ENCODE results near the gene DARS2.
A peak's percentile ranks its signal among the peaks of the same experiment; 100 is the strongest.

DARS2 gene

DNA sequence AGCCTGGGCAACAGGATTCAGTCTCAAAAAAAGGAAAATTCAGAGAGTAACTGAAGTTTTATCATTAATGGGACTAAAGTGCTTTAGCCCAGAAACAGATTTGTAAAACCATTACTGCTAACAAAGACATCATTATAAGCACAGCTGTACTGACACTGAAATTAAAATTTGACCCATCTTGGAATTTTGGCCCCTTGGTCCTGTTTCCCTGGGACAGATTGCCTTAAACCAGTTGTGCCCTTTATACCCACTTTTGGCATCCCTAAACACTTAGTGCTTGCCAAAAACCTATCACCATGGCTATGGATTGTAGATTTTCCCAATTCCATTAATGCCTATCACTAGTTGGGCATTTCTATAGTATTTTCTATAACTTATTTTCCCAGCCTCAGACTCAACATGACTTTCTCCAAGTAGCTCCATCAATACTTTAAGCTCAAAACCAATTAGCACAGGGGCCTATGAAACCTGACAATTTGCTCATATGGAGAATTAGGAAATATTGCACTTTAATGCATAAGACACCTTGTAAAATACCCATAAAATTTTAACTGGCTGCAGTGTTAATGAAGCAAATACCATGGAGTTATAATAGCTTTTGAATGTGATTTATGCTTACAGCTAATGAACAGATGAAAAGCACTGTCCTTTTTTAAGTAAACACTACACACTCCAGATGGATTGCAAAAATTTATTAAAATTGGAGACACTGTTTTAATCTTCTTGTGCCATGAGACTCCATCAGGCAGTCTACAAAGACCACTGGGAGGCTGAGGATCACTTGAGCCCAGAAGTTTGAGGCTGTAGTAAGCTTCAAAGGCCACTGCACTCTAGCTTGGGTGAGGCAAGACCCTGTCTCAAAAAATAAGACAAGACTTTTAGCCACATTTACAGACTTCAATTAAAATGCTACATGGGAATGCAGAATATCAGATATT, 39.0 kb downstream of the DARS2 start:
- H3K27ac ChIP-seq: peak overlapping the region; percentile 93
- TF ChIP-seq, protein P1, sequence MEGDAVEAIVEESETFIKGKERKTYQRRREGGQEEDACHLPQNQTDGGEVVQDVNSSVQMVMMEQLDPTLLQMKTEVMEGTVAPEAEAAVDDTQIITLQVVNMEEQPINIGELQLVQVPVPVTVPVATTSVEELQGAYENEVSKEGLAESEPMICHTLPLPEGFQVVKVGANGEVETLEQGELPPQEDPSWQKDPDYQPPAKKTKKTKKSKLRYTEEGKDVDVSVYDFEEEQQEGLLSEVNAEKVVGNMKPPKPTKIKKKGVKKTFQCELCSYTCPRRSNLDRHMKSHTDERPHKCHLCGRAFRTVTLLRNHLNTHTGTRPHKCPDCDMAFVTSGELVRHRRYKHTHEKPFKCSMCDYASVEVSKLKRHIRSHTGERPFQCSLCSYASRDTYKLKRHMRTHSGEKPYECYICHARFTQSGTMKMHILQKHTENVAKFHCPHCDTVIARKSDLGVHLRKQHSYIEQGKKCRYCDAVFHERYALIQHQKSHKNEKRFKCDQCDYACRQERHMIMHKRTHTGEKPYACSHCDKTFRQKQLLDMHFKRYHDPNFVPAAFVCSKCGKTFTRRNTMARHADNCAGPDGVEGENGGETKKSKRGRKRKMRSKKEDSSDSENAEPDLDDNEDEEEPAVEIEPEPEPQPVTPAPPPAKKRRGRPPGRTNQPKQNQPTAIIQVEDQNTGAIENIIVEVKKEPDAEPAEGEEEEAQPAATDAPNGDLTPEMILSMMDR (conservative IDR thresholded peaks at IDR 0.05): no peak

DNA sequence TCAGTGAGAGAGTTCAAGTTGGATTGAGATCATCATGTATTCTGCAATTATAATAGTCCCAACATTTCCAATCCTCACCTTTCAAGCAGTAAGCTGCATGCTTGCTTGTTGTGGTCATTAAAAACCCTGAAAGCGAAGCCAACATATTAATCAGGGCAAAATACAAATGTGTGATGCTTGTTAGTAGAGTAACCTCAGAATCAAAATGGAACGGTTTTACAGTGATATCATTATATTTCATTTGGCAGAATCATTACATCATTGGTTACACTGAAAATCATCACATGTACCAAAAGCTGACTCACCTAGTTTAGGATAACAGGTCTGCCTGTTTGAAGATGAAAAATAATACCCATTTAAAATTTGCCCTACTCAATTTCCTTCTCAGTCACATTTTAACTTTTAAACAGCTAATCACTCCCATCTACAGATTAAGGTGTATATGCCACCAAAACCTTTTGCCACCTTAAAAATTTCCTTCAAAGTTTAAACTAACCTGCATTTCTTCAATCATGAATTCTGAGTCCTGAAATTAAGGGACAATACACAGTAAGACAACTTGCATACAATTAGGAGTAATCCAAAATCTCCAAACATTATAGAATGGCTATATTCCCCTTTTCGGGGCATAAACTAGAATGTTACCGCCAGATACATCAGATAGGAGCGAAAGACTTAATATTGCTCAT, 39.9 kb downstream of the DARS2 start:
- H3K27ac ChIP-seq: peak overlapping the region; percentile 93
- TF ChIP-seq, protein P1 (conservative IDR thresholded peaks at IDR 0.05): no peak

DNA sequence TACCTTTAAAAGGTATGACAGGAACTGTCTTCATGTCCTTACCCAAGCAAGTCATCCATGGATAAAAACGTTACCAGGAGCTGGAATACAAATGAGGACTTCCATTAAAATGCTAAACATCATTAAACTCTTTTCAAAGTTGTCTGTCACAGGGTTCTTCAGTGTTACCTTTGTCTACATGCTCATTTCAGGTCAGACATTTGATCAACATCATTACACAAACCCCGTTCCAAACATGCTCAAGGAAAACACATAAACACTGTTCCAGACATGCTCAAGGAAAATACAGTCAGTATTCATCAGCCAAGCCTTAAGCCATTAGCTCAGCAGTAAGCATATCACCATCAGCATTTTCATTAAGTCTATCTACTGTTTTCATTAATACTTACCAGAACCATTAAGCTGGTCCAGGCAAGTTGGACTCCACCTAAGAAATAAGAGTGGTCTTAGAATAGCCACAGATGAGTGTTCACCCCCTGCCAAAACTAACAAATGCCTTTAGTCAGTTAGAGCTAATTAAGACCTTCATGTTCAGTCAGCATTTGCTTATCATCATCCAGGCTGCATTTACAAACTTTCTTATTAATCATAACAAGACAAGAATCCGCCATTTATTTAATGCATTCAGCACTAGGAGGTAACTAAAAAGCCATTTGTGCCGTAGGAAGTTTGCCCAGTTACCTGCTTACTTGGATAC, 41.1 kb downstream of the DARS2 start:
- peak overlapping the region; percentile 93 for H3K27ac ChIP-seq
- TF ChIP-seq, protein P1 (conservative IDR thresholded peaks at IDR 0.05): no peak

DNA sequence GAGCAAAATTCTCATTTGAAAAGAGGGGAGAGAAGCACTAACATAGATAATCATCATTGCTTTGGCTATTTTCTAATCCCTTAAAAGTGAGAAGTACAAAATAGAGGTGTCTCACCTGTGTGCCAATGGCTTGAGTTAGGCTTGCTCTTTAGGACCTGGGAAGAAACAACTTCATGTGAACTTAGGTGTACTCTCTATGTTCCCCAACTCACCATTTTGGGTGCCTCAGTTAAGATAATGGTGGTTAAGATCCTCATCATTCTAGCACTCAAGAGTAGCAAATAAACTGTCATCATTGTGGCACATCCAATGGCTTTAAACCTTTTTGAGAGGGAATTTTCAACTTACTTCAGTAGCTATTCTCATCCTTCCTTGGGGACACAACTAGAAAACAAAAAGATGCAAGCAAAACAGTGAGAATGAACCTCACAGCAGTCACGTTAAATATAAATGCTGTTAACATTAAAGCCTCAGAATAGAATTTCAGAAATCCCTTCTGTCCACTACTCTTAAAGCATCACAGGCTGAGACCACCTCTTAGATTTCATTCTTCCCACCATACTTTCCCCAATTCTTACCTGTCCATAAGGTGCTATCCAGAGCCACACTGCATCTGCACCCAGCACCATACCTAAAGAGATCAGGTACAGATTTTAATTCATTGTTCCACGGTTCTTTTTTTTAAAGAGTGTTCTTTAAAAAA, 42.1 kb downstream of the DARS2 start:
- TF ChIP-seq, protein P1 (conservative IDR thresholded peaks at IDR 0.05): no peak
- H3K27ac ChIP-seq: peak overlapping the region; percentile 93

DNA sequence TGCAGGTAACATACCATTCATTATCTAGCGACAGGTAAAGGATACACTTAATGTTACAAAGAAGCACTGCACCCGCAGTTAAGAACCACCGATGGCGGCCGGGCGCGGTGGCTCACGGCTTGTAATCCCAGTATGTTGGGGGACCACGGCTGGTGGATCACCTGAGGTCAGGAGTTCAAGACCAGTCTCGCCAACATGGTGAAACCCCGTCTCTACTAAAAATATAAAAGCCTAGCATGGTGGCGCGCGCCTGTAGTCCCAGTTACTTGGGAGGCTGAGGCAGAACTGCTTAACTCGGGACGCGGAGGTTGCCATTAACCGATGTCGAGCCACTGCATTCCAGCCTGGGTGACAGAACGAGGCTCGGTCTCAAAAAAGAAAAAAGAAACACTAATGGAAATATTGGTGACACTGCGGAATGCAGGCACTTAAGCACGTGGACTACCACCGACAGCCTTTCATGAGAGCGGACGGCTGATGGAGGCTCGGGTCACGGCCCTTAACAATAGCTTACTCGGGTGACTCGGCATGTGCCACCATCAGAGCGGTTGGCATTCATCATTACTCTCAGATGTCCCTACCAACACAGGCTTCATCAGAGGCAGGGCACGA, 42.8 kb downstream of the DARS2 start:
- TF ChIP-seq, protein P1 (conservative IDR thresholded peaks at IDR 0.05): no peak
- peak overlapping the region; percentile 93 for H3K27ac ChIP-seq

DNA sequence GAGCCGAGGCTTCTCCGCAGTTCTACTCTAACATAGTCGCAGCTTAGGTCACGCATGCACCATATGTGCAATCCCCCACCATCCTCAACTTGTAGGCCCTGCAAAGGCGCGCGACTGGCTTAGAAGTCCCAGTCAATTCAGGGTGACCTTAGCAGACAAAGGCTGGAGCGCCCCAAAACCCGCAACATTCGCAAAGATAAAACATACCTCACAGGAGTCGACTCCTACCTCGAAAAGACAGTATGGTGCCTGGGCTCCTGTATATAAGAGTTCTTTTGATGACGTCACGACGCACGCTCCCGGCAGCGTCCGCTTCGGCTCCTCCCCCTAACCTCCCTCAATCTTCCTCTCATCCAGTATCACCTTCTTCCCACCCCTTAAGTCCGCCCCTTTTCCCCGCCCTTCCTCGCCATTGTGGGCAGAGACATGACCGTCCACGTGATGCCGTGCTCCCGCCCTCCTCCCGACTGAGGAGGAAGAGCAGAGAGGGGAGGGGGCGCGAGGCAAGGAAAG, 43.3 kb downstream of the DARS2 start, which contains the start of gene GAS5:
TSS of gene GAS5 (minus strand) at position 237 of the 513 bp plus-strand sequence.
- TF ChIP-seq, protein P1 (conservative IDR thresholded peaks at IDR 0.05): no peak
- H3K27ac ChIP-seq: peak within 1 kb of the TSS; percentile 93
